ENCODE results near the gene SLC1A7. TPM values are rescaled to one million over a fixed set of nuclear protein-coding genes. Genes with fewer than 3 reads are reported as not detected.
A peak's percentile ranks its signal among the peaks of the same experiment; 100 is the strongest.

The SLC1A7 gene
- total and polyA plus RNA-seq, 2 experiments from 2014 or later, result not detected

DNA sequence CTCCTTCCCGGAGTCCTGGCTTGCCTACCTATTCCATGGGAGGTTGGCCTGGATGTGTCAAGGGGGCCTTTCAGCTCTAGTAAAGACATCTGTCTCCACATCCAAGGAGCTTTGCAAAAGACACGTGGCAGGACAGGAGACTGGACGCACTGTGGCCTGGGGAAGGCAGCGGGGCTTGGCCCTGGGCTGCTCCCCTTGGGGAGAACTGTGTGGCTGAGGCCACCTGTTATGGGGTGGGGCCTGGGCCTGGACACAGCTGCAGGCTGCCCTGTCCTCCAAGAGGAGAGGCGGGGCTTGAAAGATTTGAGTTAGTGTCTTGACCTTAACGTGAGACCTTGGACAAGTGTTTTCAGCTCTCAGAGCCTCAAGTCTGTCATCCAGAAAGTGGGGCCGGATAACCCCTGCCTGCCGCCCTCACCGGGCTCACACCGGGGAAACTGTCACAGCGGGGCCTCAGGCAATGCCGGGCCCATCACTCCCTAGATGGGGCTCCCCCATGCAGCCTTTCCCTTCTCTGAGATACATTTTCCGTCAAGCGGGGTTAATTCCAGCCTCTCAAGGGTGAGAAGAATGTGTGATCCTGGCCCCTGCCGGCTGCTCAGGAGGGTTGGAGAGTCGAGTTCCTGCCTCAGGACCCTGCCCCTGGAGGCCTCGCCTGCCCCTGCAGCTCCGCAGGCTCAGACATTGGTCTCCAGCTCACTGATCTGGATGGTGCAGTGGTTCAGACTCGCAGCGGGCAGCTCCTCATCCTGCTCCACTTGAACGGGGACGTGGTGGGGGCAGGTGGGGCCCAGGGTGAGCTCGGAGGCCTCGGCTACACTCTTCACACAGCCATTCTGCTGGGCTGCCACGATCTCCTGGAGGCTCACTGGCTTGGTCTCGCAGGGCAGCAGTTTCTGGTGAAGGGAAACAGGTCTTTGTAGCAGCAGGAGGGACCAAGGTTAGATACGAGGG, 54.8 kb downstream of the SLC1A7 start:
- Histone ChIP-seq H3K27ac (no peak overlapping the region), H3K27me3 (no peaks in the 10 kb centered on the region), H3K36me3 (no peaks in the 10 kb centered on the region), H3K4me1 (ENCODE audit: low read depth) (peaks cover 7% of the 10 kb centered on the region), H3K4me3 (no peak overlapping the region), H3K9me3 (ENCODE audit: low read depth) (no peaks in the 10 kb centered on the region)
- DNase-seq (ENCODE audit: low read depth in 1 of 2, low spot score in 1 of 2), result peak in 1 of 2 donors; percentile 39
- TF ChIP-seq, protein P1, sequence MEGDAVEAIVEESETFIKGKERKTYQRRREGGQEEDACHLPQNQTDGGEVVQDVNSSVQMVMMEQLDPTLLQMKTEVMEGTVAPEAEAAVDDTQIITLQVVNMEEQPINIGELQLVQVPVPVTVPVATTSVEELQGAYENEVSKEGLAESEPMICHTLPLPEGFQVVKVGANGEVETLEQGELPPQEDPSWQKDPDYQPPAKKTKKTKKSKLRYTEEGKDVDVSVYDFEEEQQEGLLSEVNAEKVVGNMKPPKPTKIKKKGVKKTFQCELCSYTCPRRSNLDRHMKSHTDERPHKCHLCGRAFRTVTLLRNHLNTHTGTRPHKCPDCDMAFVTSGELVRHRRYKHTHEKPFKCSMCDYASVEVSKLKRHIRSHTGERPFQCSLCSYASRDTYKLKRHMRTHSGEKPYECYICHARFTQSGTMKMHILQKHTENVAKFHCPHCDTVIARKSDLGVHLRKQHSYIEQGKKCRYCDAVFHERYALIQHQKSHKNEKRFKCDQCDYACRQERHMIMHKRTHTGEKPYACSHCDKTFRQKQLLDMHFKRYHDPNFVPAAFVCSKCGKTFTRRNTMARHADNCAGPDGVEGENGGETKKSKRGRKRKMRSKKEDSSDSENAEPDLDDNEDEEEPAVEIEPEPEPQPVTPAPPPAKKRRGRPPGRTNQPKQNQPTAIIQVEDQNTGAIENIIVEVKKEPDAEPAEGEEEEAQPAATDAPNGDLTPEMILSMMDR (IDR thresholded peaks at IDR 0.05; ENCODE audit: low read depth, low read length), result no peak

GRCh38 chr1:53086491-53087070, 55.9 kb downstream of the SLC1A7 start:
- H3K4me1 ChIP-seq (ENCODE audit: low read depth), result peaks cover 7% of the 10 kb centered on the region
- H3K27ac ChIP-seq, result no peak overlapping the region
- H3K36me3 ChIP-seq, result no peaks in the 10 kb centered on the region

DNA sequence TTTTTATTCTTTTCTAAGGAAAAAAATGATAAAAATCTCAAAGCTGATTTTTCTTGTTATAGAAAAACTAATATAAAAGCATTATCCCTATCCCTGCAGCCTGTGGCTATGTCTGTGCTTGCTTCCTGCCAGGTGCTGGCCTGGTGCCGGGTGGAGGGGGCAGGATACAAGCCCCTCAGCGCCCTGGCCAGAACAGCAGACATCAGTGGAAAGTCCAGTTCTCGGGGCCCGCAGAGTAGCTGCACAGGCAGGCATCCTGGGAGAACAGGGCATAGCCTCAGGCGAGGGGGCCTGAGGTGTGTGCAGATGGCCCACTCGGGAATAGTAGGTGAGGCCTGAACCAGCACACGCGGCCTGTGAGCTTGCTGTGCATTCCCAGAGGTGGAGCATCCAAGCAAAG, 57.0 kb downstream of the SLC1A7 start:
- Histone ChIP-seq H3K27me3 (no peaks in the 10 kb centered on the region), H3K27ac (no peak overlapping the region), H3K4me1 (ENCODE audit: low read depth) (peaks cover 7% of the 10 kb centered on the region), H3K36me3 (no peaks in the 10 kb centered on the region), H3K9me3 (ENCODE audit: low read depth) (no peaks in the 10 kb centered on the region), H3K4me3 (no peak overlapping the region)
- TF ChIP-seq, protein P1 (IDR thresholded peaks at IDR 0.05; ENCODE audit: low read depth, low read length), result no peak
- no peak for DNase-seq (ENCODE audit: low read depth in 1 of 2, low spot score in 1 of 2)

More at GRCh38 chr1:53086491-53087070, 55.9 kb downstream of the SLC1A7 start:
- no peaks in the 10 kb centered on the region for H3K9me3 ChIP-seq (ENCODE audit: low read depth)
- TF ChIP-seq, protein P1 (IDR thresholded peaks at IDR 0.05; ENCODE audit: low read depth, low read length), result no peak
- no peaks in the 10 kb centered on the region for H3K27me3 ChIP-seq
- DNase-seq (ENCODE audit: low read depth in 1 of 2, low spot score in 1 of 2), result peak in 1 of 2 donors; percentile 28
- no peak overlapping the region for H3K4me3 ChIP-seq

DNA sequence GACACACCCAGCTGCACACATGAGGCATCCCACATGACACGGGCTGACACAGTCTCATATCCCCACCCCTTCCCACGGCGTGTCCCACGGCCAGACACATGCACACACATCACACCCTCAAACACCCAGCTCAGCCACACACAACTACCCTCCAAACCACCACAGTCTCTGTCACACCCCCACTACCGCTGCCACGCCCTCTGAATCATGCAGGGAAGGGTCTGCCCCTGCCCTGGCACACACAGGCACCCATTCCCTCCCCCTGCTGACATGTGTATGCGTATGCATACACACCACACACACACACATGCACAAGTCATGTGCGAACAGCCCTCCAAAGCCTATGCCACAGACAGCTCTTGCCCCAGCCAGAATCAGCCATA, 57.9 kb downstream of the SLC1A7 start:
- H3K9me3 ChIP-seq (ENCODE audit: low read depth), result no peaks in the 10 kb centered on the region
- H3K27me3 ChIP-seq, result no peaks in the 10 kb centered on the region
- H3K27ac ChIP-seq, result no peak overlapping the region
- H3K4me1 ChIP-seq (ENCODE audit: low read depth), result peaks cover 7% of the 10 kb centered on the region
- TF ChIP-seq, protein P1 (IDR thresholded peaks at IDR 0.05; ENCODE audit: low read depth, low read length), result no peak
- no peak for DNase-seq (ENCODE audit: low read depth in 1 of 2, low spot score in 1 of 2)
- H3K36me3 ChIP-seq, result no peaks in the 10 kb centered on the region
- H3K4me3 ChIP-seq, result no peak overlapping the region

DNA sequence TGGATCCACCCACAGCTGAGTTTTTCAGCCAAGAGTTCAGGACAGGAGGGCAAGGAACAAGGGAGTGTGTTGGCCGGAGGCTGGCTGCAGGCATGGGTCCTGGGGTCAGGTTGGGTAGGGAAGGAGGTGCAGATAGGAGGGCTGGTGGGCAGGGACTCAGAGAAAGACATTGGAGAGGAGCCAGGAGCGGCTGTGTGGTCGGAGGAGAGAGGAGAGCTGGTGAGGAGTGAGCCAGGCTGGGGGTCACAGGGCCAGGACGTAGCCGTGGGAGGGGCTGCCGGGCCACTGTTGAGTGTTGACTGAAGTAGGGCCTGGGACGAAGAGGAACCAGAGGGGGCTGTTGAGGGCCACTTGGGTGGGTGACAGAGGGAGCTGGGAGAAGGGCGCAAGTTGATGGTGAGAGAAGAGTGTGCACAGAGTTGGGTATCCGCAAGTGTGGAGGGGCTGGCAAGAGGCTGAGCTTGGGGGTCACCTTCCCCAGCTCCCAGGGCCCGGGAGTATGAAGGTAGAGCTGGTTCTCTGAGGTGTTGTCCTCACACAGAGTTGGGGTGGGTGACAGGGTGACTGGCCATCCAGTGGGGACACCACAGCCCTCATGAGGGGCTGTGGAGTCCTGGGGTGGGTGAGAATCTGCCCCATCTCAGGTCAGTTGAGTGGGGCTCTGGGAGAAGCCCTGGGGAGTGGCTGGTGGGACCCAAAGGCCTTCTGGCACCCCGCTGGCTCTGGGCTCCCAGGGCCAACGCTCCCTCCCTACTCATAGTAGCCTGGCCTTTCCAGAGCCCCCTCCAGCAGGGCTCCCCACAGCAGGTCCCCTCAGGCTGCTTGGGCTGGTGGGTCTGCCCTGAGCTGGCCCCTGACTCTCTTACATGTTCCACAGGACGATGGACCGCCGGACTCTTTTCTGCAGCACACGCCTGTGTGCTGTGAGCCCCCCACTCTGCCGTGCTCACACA, 58.5 kb downstream of the SLC1A7 start:
- TF ChIP-seq, protein P1 (IDR thresholded peaks at IDR 0.05; ENCODE audit: low read depth, low read length), result no peak
- H3K27me3 ChIP-seq, result no peaks in the 10 kb centered on the region
- no peaks in the 10 kb centered on the region for H3K9me3 ChIP-seq (ENCODE audit: low read depth)
- H3K4me1 ChIP-seq (ENCODE audit: low read depth), result peaks cover 7% of the 10 kb centered on the region
- H3K36me3 ChIP-seq, result no peaks in the 10 kb centered on the region
- H3K4me3 ChIP-seq, result no peak overlapping the region
- no peak overlapping the region for H3K27ac ChIP-seq
- DNase-seq (ENCODE audit: low read depth in 1 of 2, low spot score in 1 of 2), result peak in 1 of 2 donors; percentile 21

All from cardiac muscle cell (in vitro differentiated cells and primary cell).